Measurements from ENCODE around the gene CEND1. TPM values are rescaled to one million over a fixed set of nuclear protein-coding genes. Genes with fewer than 3 reads are reported as not detected.

CEND1 gene
- total and polyA plus RNA-seq, 2 of the 13 experiments (the other 11 are each of a cell fraction or from before 2014, with no cell fraction given), result not detected

- TF ChIP-seq PLRG1 (conservative IDR thresholded peaks at IDR 0.05), result no peak
- TF ChIP-seq, protein P1, sequence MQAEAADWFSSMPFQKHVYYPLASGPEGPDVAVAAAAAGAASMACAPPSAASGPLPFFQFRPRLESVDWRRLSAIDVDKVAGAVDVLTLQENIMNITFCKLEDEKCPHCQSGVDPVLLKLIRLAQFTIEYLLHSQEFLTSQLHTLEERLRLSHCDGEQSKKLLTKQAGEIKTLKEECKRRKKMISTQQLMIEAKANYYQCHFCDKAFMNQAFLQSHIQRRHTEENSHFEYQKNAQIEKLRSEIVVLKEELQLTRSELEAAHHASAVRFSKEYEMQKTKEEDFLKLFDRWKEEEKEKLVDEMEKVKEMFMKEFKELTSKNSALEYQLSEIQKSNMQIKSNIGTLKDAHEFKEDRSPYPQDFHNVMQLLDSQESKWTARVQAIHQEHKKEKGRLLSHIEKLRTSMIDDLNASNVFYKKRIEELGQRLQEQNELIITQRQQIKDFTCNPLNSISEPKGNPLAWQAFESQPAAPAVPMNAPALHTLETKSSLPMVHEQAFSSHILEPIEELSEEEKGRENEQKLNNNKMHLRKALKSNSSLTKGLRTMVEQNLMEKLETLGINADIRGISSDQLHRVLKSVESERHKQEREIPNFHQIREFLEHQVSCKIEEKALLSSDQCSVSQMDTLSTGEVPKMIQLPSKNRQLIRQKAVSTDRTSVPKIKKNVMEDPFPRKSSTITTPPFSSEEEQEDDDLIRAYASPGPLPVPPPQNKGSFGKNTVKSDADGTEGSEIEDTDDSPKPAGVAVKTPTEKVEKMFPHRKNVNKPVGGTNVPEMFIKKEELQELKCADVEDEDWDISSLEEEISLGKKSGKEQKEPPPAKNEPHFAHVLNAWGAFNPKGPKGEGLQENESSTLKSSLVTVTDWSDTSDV (CRISPR knock-in tag; IDR thresholded peaks at IDR 0.05), result peak; percentile 81; the same call in 1 of the 2 replicates
- no peak for TF ChIP-seq CHCHD3 (CRISPR knock-in tag; IDR thresholded peaks at IDR 0.05)
- no peak for TF ChIP-seq KLF12 (CRISPR knock-in tag; IDR thresholded peaks at IDR 0.05; ENCODE audit: borderline replicate concordance)
- TF ChIP-seq, protein P2, sequence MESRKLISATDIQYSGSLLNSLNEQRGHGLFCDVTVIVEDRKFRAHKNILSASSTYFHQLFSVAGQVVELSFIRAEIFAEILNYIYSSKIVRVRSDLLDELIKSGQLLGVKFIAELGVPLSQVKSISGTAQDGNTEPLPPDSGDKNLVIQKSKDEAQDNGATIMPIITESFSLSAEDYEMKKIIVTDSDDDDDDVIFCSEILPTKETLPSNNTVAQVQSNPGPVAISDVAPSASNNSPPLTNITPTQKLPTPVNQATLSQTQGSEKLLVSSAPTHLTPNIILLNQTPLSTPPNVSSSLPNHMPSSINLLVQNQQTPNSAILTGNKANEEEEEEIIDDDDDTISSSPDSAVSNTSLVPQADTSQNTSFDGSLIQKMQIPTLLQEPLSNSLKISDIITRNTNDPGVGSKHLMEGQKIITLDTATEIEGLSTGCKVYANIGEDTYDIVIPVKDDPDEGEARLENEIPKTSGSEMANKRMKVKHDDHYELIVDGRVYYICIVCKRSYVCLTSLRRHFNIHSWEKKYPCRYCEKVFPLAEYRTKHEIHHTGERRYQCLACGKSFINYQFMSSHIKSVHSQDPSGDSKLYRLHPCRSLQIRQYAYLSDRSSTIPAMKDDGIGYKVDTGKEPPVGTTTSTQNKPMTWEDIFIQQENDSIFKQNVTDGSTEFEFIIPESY (CRISPR knock-in tag; IDR thresholded peaks at IDR 0.05), result no peak
- TF ChIP-seq, protein P3, sequence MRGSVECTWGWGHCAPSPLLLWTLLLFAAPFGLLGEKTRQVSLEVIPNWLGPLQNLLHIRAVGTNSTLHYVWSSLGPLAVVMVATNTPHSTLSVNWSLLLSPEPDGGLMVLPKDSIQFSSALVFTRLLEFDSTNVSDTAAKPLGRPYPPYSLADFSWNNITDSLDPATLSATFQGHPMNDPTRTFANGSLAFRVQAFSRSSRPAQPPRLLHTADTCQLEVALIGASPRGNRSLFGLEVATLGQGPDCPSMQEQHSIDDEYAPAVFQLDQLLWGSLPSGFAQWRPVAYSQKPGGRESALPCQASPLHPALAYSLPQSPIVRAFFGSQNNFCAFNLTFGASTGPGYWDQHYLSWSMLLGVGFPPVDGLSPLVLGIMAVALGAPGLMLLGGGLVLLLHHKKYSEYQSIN (CRISPR knock-in tag; IDR thresholded peaks at IDR 0.05; ENCODE audit: borderline replicate concordance), result no peak
- TF ChIP-seq E2F2 (CRISPR knock-in tag; IDR thresholded peaks at IDR 0.05; ENCODE audit: borderline replicate concordance), result no peak
- no peak; the same call in 1 of the 2 replicates for TF ChIP-seq KDM2A (CRISPR knock-in tag; IDR thresholded peaks at IDR 0.05; ENCODE audit: borderline replicate concordance, low read depth)
- no peak; the same call in 1 of the 2 replicates for TF ChIP-seq TERF1 (CRISPR knock-in tag; IDR thresholded peaks at IDR 0.05)
- no peak for TF ChIP-seq SOX5 (CRISPR knock-in tag; IDR thresholded peaks at IDR 0.05; ENCODE audit: borderline replicate concordance)
- TF ChIP-seq, protein P4, sequence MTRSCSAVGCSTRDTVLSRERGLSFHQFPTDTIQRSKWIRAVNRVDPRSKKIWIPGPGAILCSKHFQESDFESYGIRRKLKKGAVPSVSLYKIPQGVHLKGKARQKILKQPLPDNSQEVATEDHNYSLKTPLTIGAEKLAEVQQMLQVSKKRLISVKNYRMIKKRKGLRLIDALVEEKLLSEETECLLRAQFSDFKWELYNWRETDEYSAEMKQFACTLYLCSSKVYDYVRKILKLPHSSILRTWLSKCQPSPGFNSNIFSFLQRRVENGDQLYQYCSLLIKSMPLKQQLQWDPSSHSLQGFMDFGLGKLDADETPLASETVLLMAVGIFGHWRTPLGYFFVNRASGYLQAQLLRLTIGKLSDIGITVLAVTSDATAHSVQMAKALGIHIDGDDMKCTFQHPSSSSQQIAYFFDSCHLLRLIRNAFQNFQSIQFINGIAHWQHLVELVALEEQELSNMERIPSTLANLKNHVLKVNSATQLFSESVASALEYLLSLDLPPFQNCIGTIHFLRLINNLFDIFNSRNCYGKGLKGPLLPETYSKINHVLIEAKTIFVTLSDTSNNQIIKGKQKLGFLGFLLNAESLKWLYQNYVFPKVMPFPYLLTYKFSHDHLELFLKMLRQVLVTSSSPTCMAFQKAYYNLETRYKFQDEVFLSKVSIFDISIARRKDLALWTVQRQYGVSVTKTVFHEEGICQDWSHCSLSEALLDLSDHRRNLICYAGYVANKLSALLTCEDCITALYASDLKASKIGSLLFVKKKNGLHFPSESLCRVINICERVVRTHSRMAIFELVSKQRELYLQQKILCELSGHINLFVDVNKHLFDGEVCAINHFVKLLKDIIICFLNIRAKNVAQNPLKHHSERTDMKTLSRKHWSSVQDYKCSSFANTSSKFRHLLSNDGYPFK (CRISPR knock-in tag; IDR thresholded peaks at IDR 0.05; ENCODE audit: borderline replicate concordance), result no peak
- no peak for TF ChIP-seq ISL2 (CRISPR knock-in tag; IDR thresholded peaks at IDR 0.05)
- TF ChIP-seq, protein P5, sequence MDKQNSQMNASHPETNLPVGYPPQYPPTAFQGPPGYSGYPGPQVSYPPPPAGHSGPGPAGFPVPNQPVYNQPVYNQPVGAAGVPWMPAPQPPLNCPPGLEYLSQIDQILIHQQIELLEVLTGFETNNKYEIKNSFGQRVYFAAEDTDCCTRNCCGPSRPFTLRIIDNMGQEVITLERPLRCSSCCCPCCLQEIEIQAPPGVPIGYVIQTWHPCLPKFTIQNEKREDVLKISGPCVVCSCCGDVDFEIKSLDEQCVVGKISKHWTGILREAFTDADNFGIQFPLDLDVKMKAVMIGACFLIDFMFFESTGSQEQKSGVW (CRISPR knock-in tag; IDR thresholded peaks at IDR 0.05; ENCODE audit: borderline replicate concordance), result no peak
- TF ChIP-seq ZMYM3 (CRISPR knock-in tag; IDR thresholded peaks at IDR 0.05), result no peak
Observed at GRCh38 chr11:777288-778255, 12.3 kb downstream of the CEND1 start, which contains the start of gene GATD1 (continued).

Measured in HepG2 (cell line).